NCI-H1105 treated with DMSO at 0.1 percent for 48 hours (cell line): Measurements from ENCODE around the gene NTRK2.

Source experiments
- DNase-seq: peaks from one replicate; lab custom pipeline; 2025; lab: John Stamatoyannopoulos, UW

Gene NTRK2

DNA sequence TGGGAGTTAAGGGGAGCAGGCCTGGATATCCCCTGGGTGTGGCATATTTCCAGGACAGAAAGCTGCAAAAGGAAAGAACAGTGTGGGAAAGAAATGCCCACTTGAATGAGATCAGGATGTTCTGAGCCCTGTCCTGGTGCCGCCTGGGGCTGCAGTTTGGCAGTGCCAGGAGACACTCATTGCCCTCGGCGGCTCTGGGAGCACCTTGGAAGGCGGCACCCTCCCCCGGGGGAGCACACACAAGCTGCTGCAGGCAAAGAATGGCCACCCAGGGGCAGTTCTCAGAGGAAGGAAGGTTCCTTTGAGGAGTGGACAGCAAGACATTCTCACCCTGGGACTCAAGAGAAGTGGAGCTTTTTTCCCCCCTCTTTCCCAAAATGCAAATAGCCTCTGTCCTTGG, 305.3 kb downstream of the NTRK2 start:
- DNase-seq, result no peak

DNA sequence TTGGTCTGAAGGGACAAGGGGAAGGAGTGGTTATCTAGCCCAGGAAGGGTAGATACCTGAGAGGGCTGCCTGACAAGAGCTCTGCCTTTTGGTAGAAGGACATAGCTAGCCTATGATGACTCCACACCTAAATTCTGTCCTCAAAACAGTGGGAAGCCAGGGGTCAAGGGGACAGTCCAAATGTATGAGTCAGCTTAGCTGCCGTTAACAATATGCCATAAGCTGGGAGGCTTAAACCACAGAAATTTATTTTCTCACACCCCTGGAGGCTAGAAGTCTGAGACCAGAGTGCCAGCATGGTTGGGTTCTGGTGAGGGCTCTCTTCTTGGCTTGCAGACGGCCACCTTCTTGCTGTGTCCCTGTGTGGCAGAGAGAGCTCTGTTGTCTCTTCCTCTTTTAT, 306.4 kb downstream of the NTRK2 start:
- no peak for DNase-seq

DNA sequence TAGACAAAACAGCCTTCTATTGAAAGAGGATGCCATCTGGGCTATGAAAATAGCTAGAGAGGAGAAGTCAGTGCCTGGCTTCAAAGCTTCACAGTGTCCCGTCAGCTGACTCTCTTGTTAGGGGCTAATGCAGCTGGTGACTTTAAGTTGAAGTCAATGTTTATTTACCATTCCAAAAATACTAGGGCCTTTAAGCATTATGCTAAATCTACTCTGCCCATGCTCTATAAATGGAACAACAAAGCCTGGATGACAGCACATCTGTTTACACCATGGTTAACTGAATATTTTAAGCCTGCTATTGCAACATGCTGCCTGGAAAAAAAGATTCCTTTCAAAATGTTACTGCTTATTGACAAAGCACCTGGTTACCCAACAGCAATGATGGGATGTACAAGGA, 309.1 kb downstream of the NTRK2 start:
- no peak for DNase-seq

GRCh38 chr9:84983749-84984148, 314.2 kb downstream of the NTRK2 start:
- DNase-seq, result no peak

- DNase-seq, result no peak
Observed at GRCh38 chr9:84988621-84989020, 319.1 kb downstream of the NTRK2 start.

GRCh38 chr9:84990416-84990815, 320.9 kb downstream of the NTRK2 start:
- no peak for DNase-seq

DNA sequence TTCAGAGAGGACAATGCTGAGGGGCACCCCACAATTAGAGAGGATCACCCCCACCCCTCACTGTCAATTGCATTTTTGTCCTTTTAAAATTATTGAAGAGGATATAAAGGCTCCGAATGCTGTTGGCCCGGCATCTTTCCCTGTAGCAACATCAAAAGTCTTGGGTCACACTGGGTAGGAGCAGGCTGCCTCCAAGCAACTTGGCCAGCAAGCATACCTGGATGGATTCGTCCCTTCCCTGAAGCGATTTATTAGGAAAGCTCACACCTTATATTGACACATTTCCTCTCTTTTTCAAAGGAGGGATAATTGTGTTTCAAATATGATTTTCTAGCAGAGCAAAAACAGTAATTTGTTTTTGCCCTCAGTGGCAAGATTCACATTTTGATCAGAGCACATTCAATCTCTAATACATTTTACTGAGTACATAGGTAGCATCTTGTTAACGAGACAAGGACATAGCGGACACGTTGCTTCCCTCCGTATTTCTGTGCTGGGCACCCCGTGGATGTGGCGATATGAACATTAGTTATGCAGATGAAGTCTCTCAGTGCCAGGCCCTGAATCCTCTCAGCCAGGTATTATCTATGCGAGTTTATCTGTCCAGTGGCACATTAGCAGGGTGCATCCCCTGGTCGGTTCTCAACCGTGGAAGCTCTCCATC, 321.5 kb downstream of the NTRK2 start:
- DNase-seq, result no peak

DNA sequence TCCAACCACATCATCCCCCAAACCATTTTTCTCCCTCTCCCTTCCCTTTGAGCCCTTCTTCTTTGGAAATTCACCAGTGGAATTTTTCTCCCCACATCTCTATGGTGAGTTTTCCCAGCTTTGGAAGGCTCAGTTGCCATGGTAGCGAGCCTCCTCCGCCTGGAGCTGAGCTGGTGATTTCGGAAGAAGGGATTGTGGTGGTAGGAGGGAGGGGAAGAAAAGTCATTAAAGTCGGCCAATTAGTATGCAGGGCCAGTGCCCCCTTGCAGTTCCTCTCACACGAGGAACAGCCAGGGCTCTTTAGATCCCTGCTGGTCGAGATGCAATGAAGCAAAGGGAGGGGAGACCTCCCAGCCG, 322.0 kb downstream of the NTRK2 start:
- no peak for DNase-seq

DNA sequence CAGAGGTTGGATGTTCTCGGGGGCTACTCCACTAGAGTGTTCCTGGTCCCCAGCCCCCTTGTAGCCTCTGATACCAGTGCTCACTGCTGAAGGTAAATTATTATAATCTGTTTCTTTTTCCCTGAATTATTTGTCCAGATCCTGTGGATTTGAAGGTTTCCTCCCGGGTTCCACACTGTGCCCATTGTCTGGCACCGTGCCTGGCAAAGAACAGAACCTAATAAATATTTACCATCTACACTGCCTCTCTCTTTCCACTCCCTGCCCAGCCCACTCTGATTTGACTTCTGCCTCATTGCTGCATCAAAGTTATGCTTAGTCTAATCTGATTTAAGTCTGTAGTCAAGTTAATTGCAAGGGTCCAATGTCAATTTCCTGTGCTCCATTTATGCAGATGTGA, 322.9 kb downstream of the NTRK2 start:
- DNase-seq, result no peak

DNA sequence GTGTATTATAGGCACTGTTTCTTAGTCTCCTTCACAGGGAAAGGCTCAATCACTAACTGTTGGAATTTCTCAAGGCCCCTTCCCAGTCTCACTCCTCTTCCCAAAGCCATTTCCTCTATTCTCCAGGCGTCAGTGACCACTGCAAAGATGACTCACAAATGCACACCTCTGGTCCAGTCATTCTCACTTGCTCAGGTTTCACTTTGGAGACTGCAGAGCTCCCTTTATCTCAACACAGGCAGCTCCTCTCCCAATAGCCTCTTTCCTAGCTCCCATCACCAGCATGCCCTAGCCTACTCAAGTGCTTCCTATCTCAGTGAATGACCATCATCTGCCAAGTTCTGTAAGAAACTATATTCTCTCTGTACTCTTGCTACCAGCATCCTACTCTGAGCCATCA, 323.6 kb downstream of the NTRK2 start:
- DNase-seq, result no peak

- DNase-seq, result peak; percentile 75
Observed at GRCh38 chr9:84996029-84996428, 326.5 kb downstream of the NTRK2 start.

DNA sequence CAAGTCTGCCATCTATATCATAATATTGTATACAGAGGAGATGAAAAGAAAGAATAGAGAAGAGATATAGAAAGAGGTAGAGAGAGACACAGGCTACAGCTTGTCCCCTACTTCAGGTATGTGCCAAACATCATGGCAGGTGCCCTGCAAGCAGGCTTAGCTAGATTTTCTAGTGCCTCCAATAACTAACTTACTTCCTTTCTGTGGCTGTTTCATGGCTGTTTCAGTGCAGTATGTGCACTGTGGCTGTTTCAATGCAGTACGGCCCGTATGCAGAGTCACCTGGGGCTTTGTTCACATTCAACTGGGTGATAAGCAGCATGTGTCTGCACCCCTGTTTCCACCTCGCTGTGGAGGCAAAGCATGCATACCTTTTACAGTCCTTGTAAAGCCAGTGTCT, 327.2 kb downstream of the NTRK2 start:
- no peak for DNase-seq

DNA sequence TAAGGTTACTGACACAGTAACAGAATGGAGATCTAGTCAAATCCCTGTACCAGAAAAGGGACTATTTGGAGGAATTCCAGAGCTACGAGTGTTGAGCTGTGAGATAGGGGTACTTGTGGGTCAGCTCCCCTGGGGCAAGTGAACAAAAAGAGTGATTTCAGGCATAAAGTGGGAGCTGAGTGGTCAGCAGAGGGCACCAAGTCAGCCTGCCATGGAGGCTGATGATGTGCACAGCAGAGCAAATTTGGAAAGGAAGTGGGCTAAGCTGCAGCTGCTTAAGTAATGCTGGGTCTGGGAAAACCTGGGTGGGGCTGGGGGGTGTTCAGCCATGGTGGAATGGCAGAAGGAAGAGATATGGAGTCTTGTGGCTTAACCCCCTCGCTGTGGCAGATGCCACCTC, 327.9 kb downstream of the NTRK2 start:
- no peak for DNase-seq

DNA sequence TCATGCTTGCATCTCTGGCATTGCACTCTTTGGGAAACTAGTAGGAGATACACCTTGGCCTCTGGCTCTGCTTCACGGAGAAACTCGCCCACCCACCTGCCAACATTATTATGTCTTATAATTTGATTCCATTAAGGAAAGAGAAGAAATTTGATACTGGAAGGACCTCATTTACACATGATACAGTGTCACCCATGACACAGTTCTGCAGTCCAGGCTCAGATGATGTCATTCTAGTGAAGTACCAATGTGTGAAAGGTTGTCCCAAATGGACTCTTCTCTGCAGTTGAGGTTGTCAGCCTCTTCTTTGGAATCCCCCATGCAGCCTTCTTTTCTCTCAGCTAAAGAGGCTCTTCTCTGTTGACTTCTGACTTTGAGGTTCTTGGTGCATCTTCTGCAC, 329.1 kb downstream of the NTRK2 start:
- DNase-seq, result no peak

- no peak for DNase-seq
Observed at GRCh38 chr9:84999788-85000187, 330.3 kb downstream of the NTRK2 start.

GRCh38 chr9:85001925-85002324, 332.4 kb downstream of the NTRK2 start:
- no peak for DNase-seq

GRCh38 chr9:85004818-85005413, 335.4 kb downstream of the NTRK2 start:
- DNase-seq, result no peak

DNA sequence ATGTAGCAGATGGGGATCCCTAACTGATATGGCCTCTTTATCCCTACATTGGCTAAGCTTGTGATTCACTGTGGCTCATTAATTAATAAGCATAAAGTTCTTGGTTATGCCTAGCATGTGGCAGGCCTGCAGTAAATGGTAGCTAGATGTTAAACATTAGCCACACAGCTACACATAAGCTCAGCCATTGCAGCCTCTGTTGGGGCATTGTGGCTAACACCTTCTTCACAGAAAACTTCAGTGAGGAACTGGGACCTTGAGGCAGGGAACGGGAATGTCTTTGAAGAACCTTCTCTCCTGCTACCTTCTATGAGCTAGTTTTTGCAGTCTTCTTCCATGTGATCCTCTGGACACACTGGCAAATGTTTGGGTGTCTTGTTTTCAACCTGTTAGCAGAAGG, 338.2 kb downstream of the NTRK2 start:
- no peak for DNase-seq

DNA sequence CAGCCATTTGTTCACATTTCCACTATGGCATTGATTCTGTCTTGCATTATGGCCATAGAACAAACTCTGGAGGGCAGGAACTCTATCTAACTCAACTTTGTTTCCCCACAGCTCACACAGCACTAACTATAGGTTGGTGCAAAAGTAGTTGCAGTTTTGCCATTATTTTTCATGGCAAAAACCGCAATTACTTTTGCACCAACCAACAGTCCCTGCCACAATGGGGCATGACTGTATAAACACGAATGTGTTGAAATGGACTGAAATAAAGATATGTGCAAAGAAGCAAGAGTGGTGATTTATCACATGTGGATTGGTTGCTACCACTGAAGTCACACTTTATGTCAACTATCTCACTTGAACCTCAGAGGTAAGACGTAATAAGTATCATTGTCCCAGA, 338.7 kb downstream of the NTRK2 start:
- DNase-seq, result no peak

DNA sequence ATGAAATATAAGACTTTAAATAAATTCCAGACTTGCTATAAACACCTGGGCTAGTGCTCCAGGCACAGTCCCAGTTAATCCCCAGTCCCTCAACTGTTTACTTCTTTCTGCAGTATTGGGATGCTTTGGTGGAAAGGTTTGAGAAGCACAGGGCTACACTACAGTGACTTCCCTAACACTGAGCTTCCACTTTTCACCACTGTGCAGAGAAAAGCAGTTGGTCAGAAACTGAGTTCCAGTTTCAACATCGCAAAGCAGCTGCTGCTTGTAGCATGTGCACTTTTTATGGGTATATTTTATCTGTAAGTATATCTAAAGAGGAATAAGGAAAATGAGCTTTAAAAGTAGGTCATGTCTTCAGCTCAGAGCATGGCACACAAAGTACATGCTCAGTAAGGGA, 339.7 kb downstream of the NTRK2 start:
- DNase-seq, result no peak

DNA sequence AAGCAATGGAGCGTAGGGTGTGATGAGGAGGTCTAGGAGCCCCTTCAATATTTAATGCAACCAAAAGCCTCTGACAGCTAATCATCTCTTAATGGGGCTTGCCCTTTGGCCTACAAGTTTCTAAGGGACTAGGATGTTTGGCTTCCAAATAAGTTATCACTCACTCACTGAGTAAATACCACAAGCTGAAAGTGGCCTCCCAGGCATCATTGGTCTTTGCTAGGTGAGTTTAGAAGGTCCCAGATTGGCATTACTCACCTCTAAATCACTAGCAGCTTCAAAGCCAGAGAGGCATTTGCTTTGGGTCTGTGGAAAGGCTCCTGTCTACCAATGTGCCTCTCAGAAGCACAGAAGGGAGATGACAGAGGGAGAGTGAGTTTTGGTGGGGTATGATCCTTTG, 344.2 kb downstream of the NTRK2 start:
- no peak for DNase-seq

GRCh38 chr9:85014292-85014691, 344.8 kb downstream of the NTRK2 start:
- DNase-seq, result no peak

DNA sequence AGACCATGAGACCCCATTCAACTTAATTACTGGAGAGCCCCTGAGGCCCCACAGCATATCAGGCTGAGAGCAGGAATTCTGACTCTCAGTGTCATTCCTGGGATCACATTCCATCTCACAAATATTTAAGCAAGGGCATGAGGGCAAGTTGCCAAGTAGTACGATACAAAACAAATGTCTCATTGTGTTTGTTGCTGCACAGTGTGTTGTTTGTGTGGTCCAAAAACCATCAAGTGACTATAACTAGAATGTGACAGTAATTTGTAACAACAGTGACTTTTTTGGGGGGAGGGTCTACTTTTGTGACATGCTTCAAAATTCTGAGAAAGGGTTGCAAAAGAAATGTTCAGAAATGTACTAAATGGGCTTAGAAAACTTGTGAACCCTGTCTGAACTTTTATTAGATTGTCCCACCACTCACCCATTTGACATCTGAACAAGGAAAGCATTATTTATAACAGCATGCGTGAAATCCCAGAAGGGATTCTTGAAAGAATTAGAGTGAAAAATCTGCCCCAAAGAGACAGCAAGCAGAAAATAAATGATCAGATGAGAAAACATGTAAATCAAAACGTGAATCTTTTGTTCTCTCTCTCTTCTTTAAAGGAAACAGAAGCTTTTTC, 347.0 kb downstream of the NTRK2 start:
- no peak for DNase-seq

GRCh38 chr9:85020791-85021190, 351.3 kb downstream of the NTRK2 start:
- no peak for DNase-seq
